Measurements from ENCODE around the gene NFU1.
A peak's percentile ranks its signal among the peaks of the same experiment; 100 is the strongest.
"Not testable (repeated sequence)": the region's sequence is repeated elsewhere in the genome, so short reads cannot be mapped to it uniquely, and the experiment has no call there.

Gene NFU1

DNA sequence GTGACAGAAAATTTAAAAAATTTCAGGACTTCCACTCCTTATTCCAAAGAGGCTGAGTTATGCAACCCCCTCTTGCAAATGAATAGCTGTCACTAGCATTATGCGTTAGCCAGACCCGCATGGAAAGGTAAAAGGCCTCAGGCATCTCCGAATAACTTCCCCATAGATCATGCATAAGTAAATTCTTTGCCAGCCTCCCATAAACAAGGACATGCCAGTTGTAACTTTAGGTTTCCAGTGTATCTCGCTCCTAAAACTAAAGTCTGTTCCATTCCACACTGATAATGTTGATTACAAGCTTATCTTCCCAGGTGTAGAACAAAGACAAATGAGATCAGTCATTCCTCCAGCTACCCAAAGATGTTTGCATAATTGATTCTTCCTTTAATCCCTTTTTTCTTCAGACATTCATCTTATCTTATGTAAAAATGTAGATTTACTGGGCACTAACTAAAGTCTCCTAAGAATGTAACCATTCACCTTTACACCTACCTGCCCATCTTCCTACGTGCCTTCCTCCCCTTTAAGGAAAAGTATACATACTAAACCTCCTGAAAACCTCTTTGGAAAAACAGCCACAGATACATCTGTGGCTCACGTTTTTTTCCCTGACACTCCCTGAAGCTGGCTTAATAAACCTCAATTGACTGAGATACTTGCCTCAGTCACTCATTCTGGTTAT, 13.6 kb upstream of the NFU1 start:
- no peak for DNase-seq

DNA sequence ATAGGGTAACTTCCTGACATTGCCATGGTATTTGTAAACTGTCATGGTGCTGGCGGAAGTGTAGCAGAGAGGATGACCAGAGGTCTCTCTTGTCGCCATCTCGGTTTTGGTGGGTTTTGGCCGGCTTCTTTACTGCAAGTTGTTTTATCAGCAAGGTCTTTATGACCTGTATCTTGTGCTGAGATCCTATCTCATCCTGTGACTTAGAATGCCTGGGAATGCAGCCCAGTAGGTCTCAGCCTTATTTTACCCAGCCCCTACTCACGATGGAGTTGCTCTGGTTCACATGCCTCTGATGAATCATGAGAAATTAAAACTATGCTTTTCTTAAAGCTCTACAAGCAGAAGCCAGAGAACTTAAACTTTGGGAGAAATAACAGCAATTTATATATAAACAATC, 12.7 kb upstream of the NFU1 start:
- no peak for DNase-seq

DNA sequence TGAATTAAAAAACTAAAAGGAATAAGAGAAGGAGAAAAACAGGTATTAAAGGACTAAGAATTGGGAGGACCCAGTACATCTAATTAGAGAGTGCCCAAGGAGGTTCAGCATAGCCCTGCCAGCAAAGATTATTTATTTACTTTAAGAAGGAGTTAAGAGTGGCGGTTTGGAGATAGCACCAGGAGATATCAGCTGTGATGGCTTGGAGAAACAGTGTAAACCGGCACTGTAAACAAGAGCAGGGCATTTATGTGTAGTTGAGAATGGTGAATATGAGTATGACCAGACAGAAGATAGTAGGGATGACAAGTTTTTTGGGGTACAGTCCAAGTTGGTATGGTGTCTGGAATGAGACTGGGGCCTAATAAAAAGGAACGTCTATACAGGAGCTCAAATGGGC, 6.4 kb upstream of the NFU1 start:
- DNase-seq, result not testable (repeated sequence)

DNA sequence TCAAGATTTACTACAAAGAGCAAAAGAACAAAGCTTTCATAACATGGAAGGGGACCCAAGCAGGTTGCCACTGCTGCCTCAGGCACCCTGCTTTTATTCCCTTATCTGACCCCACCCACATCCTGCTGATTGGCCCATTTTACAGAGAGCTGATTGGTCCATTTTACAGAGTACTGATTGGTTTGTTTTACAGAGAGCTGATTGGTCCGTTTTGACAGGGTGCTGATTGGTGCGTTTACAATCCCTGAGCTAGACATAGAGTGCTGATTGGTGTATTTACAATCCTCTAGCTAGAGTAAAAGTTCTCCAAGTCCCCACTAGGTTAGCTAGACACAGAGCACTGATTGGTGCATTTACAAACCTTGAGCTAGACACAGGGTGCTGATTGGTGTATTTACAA, 2.3 kb upstream of the NFU1 start:
- not testable (repeated sequence) for DNase-seq

DNA sequence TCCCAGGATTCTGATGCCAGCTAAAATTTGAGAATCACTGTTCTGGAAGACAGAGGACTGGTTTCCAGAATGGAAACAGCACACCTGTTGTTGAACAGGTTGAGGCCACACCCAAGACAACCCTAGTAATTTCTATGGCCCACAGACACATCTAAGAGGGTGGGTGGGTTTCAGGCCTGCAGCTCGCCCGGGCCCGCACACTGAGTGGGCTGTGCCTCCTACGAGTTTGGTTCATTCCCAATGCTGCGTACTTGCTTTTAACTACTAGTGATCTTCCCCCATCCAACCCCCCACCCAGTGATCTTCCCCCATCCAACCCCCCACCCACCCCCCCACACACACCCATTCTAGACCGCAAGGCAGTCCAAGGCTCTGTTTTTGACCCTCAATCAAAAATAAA, 1.3 kb upstream of the NFU1 start:
- no peak for DNase-seq

DNA sequence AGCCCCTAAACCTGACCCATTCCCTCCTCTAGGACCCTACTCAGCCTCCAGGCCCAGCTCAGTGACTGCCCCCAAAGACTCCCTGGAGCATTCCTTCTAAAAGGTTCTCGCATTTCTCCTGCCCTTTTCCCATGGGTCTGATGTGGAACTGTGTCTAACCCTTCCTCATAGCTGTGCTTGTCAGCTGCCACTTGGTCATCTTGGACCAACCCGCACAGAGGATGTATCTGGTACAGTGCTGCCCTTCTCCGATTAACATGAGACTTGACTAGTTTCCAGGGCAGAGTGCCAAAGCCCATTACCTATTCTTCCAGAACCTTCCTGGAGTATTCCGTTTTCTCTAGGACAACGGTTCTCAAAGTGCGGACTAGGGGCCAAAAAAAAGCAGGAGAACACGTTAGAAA, 518 bp upstream of the NFU1 start:
- peak; percentile 56 for DNase-seq

DNA sequence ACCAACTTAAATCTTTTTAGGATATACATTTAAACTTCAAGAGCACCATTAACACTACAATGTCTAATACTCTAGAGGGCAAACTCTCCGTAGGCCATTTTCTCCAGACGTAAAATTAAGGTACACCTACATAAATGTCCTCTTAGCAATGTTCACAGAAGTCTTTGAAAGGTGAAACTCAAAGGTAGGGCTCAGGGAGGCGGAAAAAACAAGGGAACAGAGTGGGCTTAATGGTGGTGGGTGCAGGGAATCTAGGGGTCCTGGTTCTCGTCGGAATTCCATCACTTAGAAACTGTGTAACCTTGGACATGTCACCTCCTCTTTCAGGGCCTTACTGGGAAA, 668 bp downstream of the NFU1 start:
- DNase-seq, result no peak

DNA sequence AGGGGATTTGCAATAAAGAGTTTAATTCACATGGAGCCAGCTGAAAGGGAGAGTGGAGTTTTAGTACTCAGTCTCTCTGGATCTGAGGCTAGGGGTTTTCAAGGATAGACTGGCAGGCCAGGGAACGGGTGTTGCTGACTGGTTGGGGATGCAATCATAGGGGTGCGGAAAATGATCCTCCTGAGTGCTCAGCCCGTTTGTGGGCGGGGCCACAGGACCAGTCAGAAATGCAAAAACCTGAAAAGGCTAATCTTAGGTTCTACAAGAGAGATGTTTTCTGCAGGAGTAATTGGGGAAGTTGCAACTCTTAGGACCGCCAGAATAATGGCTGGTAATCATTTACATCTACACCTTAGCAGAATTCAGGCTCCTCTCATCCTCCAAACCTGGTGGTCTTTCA, 2.5 kb downstream of the NFU1 start:
- DNase-seq, result no peak

DNA sequence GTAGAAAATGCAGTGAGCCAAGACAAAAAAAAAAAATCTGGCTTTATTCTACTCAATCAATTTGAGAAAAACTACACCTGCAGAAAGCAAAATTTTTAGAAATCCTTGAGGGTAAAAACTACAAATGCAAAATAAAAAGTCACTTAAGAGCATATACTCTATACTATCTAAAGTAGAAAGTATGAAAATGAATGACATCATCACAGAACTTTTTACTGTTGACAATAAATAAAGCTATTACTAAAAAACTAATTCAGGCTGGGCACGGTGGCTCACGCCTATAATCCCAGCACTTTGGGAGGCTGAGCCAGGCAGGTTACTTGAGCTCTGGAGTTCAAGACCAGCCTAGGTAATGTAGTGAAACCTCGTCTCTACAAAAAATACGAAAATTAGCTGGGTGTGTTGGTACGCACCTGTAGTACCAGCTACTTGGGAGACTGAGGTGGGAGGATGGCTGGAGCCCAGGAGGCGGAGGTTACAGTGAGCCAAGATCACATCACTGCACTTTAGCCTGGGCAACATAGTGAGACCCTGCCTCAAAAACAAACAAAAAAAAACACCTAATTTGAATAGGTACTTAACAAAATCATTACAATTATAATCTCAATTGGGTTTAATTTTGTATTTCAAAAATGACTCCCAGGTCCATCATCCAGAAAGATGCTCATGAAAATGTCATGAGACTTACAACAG, 7.6 kb downstream of the NFU1 start:
- DNase-seq, result no peak

DNA sequence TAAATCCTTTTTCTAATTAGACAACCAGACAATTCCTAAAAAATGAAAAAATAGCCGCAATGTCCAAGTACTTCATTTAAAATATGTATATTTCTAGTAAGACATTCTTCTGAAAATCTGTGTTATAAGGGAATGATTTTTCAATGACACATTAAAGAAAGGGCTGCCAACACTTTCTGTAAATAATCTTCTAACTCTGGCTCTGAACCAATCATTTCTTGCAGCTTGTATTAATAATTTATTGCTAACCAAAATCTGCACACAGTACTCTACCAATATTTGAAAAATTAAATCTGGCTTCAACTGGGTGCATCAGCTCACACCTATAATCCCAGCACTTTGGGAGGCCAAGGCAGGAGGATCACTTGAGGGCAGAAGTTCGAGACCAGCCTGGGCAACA, 8.3 kb downstream of the NFU1 start:
- no peak for DNase-seq

DNA sequence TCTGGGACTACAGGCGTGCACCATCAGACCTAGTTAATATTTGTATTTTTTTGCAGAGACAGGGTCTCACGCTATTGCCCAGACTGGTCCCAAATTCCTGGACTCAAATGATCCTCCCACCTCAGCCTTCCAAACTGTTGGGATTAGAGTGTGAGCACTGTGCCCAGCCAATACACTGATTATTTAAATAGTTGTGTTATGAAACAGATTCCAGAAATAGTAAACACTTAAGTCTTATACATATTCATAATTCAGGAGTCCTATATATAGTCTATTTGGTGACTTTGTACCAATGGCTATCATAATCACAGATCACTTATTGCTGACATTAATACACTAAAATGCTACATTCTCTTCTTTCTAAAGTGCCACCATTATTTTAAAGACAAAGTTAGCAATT, 12.8 kb downstream of the NFU1 start:
- no peak for DNase-seq

DNA sequence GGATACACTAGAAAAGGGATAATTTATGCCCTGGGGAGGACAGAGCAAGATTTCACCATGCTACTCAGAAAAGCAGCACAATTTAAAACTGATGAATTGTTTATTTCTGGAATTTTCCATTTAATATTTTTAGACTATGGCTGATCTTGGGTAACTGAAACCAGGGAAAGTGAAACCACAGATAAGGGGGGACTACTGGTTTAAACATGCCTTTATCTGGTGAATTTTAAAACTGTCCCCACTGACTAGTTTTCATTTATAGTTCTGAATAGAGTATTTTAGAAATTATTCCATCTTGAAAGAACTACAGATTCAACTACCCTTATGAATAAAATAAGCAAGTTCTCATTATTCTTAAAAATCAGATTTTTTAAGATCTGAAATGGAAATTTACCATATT, 15.0 kb downstream of the NFU1 start:
- no peak for DNase-seq

DNA sequence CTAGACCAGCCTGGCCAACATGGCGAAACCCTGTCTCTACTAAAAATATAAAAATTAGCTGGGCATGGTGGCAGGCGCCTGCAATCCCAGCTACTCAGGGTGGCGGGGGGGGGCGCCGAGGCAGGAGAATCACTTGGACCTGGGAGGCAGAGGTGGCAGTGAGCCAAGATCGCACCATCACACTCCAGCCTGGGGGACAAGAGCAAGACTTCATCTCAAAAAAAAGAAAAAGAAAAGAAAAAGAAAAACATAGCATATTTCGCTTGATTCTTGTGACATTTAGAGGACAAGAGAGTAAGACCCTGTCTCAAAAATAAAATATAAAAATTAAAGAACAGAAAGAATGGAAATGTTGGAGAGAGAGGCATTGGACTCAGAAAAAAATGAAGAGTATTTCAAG, 18.1 kb downstream of the NFU1 start:
- DNase-seq, result not testable (repeated sequence)

DNA sequence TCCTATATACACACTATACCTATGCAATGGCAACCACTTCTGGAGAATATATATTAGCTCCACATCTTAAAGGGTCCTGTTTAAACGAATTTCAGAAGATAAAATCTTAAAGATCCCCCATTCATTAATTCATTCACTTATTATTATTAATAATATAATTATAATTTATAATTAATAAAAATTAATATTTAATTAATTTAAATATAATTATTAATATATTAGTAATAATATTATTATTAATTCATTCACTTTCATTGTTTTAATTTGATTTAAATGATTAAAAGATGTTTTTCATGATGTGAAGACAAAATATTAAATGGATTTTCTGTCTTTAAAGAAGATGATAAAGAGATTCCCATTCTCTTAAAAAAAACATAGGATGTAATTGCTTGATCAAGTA, 21.1 kb downstream of the NFU1 start:
- no peak for DNase-seq

DNA sequence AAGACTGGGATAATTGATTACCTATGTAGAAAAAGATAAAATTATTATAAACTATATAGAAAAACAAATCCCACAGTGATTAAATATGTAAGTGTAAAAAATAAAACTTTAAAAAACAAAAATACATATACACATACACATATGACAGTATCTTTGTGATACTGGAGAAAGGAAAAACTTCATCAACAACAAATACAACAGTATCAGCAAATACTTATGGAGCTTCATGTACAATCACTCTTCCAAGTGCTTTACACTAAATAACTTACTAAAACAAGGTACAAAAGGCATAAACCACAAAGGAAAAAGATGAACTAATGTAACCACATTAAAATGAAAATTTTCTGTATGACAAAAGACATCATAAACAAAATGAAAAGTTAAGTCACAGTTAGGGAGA, 26.1 kb downstream of the NFU1 start:
- DNase-seq, result no peak

DNA sequence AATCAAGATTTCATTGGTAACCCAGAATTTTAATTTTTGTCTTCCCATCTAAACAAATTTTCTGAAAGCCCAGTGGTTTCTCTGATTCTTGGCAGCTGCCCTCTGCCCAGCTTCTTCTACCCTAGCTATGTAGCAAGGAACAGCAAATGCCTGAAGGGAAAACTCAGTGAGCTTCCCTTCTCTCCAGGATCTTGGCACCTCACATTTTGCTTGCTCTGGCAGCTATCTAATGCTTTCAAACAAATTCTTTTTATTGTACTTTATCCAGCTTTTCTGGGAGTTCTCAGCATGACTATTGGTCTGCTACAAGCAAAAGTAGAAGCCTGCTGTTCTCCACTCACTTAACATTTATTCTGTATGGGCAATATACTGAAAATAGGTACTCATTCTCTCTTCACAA, 31.9 kb downstream of the NFU1 start:
- no peak for DNase-seq

DNA sequence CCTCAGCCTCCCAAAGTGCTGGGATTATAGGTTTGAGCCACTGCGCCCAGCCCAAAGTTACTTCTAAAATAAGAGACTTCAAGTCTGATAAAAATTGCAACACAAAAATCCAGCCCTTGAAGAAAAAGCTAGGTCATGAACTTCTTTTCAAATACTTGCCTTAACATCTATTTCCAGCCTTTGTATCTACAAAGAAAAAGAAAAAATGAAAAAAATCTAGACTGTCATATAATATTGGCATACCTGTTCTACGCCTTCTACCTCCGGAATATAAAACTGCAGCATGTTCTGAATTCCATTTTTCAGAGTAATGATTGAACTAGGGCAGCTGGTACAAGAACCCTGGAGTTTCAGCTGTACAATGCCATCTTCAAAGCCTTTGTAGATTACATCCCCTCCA, 37.1 kb downstream of the NFU1 start:
- no peak for DNase-seq

DNA sequence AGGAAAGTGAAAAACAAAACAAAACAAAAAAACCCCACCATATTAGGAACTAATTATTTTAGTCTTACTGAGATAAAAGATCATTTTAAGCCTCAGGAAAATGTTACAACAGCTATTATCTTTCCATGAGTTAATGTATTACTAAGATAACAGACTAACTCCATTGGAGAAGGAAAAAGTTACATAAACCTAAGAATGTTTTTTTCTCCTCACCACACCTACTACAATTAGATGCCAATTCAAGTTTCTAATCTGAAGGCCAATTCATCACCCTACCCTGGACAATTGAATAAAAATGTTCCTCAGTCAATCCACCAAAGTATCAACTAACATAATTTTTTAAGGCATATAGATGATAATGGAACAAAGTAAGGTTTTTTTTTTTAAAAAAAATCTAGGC, 40.0 kb downstream of the NFU1 start:
- DNase-seq, result no peak

DNA sequence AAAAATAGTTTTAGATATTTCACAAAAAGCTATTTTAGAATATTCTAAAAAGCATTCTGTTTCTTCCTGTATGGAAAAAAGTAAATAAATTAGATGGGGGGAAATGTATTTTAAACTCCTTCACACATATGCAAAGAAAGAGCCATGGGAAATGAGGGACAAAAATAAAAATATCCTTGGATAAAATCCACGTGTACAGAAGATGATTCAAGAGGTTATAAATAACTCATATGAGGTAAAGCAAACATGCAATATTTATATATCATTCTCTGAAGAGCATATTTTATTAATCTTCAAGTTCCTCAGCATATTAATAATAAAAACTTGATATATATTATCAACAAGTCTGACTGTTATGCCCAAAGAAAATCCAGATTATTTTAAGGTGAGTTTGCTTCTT, 41.4 kb downstream of the NFU1 start:
- DNase-seq, result no peak

DNA sequence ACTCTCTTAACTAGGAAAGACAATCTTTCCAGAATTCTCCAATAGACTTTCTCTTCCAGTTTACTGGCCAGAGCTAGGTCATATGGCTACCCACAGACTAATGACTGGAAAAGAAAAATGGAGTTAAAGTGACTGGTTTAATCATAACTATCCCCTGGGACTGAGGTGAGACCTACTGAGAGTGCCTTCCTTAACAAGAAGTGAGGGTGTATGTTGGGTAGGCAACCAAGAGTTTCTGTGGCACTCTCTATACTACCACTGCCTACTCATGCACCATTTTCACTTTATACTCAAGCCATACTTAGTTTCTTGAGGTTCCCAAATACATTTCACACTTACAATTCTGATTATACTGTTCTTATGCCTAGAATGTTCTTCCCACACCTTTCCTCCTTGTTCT, 43.3 kb downstream of the NFU1 start:
- DNase-seq, result no peak

DNA sequence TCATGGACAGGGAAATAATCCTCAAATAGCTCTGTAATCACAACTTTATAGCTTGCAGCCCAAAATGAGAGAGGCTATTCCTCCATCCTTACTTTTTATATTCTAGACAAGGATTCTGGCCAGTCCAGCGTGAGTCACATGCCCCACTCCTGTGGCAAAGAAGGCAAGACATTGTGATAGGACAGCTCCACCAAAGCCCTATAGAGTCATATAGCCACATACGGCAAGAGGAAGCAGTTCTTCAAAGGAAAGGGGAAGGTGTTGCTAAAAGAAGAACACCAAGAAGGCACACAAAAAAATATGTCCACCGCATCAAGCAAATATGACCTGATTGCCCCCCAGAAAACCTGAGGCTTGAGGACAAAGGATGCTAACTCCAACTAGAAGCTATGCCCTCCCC, 46.8 kb downstream of the NFU1 start:
- DNase-seq, result no peak

DNA sequence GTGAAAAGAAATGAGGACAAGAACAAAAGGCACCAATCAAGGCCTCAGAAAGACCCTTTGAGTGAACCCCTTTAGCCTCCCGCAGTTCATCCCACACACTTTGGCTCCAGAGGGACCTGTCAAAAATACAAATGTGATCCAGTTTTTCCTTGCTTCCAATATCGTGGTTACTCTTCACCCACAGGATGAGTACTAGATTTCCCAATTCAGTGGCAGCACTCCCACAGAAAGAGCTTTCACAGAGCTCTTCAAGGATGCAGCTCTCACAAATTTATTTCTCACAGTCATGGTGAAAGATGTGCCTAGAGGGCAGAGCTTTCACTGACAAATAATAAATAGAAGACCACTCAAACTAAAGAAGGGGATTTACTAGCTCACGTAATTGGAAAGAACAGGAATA, 47.2 kb downstream of the NFU1 start:
- no peak for DNase-seq

DNA sequence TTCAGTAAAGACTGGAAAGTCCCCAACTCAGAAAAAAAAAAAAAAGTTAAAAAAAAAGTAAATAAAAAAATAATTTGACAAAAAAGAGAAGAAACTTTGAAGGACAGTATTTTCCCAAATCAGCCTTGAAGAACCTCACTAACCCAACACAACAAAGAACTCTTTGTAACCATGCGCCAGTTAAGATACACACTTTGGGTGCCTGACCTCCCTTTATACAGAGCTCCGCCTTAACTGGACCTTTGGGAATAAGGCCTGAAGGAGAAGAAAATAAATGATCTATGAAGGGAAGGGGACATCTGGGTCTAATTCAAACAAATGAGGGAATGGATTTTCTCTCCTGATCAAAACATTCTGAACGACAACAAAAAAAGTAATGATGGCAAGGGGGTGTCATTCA, 48.0 kb downstream of the NFU1 start:
- DNase-seq, result no peak

DNA sequence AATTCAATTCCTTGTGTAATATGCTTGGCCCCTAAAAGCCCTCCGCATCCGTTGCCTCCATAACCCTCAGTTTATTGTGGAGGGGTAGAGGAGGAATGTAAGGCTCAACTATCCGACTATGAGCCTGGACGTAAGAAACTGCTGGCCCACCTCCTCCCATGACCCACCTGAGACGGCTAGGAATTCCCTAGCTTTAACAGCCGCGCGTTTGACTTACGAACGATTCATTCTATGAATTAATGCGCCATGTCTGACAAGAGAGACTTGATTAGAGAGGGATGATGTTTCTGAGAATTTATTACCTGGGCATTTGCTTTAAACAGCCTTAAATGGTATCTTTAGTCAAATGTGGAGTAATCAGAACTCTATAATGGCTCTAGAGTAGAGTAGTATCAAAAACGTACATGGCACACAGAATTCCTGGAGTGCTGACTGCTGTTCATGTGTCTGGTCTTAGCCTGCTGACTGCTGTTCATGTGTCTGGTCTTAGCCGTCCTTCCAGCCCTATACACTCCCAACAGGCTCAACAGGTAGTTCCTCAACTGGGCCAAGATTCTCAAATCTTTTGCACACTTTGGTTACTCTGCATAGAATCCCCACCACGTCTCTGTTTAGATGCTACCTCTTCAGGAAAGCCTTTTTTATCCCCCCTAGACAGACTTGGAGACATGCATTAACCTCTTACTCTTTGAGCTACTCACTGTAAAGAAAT, 49.3 kb downstream of the NFU1 start:
- no peak for DNase-seq
